ENCODE measurements around the gene ARSG.

- TF ChIP-seq, protein P1, sequence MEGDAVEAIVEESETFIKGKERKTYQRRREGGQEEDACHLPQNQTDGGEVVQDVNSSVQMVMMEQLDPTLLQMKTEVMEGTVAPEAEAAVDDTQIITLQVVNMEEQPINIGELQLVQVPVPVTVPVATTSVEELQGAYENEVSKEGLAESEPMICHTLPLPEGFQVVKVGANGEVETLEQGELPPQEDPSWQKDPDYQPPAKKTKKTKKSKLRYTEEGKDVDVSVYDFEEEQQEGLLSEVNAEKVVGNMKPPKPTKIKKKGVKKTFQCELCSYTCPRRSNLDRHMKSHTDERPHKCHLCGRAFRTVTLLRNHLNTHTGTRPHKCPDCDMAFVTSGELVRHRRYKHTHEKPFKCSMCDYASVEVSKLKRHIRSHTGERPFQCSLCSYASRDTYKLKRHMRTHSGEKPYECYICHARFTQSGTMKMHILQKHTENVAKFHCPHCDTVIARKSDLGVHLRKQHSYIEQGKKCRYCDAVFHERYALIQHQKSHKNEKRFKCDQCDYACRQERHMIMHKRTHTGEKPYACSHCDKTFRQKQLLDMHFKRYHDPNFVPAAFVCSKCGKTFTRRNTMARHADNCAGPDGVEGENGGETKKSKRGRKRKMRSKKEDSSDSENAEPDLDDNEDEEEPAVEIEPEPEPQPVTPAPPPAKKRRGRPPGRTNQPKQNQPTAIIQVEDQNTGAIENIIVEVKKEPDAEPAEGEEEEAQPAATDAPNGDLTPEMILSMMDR (IDR thresholded peaks at IDR 0.05) = no peak
- no peak for TF ChIP-seq POLR2A (IDR thresholded peaks at IDR 0.05)
These were observed 28.3 kb downstream of the ARSG start for GRCh38 chr17:68319410-68320162.
